ENCODE data around the gene OTUB2.

OTUB2 gene

GRCh38 chr14:94022532-94023411 is 3.4 kb upstream of the OTUB2 start:
- no peak for DNase-seq

GRCh38 chr14:94024549-94024948 is 1.6 kb upstream of the OTUB2 start:
- no peak for DNase-seq

GRCh38 chr14:94025720-94026119 is 420 bp upstream of the OTUB2 start:
- DNase-seq: no peak

- DNase-seq: no peak
Observed at GRCh38 chr14:94026889-94027469, 839 bp downstream of the OTUB2 start.

- no peak for DNase-seq
Observed at GRCh38 chr14:94027566-94028449, 1.7 kb downstream of the OTUB2 start.

GRCh38 chr14:94028450-94028826 is 2.3 kb downstream of the OTUB2 start:
- peak; percentile 22 for DNase-seq

GRCh38 chr14:94029265-94029664 is 3.1 kb downstream of the OTUB2 start:
- DNase-seq: no peak

- no peak for DNase-seq
Observed at GRCh38 chr14:94029671-94030203, 3.6 kb downstream of the OTUB2 start.

- no peak for DNase-seq
Observed at GRCh38 chr14:94030571-94030970, 4.4 kb downstream of the OTUB2 start.

GRCh38 chr14:94031161-94031882 is 5.2 kb downstream of the OTUB2 start:
- no peak for DNase-seq

GRCh38 chr14:94031883-94032279 is 5.7 kb downstream of the OTUB2 start:
- DNase-seq: no peak

GRCh38 chr14:94034886-94035285 is 8.7 kb downstream of the OTUB2 start:
- no peak for DNase-seq

GRCh38 chr14:94036313-94037167 is 10.4 kb downstream of the OTUB2 start:
- DNase-seq: peak; percentile 62

GRCh38 chr14:94037954-94038353 is 11.8 kb downstream of the OTUB2 start:
- no peak for DNase-seq

GRCh38 chr14:94038510-94038909 is 12.4 kb downstream of the OTUB2 start:
- DNase-seq: no peak

- no peak for DNase-seq
Observed at GRCh38 chr14:94038921-94039629, 12.9 kb downstream of the OTUB2 start.

- no peak for DNase-seq
Observed at GRCh38 chr14:94040247-94040646, 14.1 kb downstream of the OTUB2 start.

- no peak for DNase-seq
Observed at GRCh38 chr14:94040796-94041195, 14.7 kb downstream of the OTUB2 start.

GRCh38 chr14:94041551-94042346 is 15.6 kb downstream of the OTUB2 start:
- no peak for DNase-seq
